GM19455 (cell line): ENCODE measurements around the gene TNFAIP8L2.
"Not testable (repeated sequence)": the region's sequence is repeated elsewhere in the genome, so short reads cannot be mapped to it uniquely, and the experiment has no call there.

ENCODE experiments used
- ATAC-seq: cut with Tn5 transposase; IDR thresholded peaks from one replicate; pipeline ENCODE4 v1.9.1; 2021; ENCODE audit not compliant: unreplicated experiment

TNFAIP8L2 gene

DNA sequence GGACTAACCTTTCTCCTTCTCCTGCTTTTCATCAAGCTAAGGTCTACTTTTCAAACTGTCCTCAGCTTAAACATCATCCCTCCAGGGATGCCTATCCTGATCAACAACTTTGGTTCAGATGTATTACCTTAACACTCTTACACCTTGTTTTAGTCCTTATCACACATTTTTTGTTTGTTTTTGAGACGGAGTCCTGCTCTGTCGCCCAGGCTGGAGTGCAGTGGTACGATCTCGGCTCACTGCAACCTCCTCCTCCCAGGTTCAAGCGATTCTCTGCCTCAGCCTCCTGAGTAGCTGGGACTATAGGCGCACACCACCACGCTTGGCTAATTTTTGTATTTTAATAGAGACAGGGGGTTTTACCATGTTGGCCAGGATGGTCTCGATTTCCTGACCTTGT is 32.2 kb downstream of the TNFAIP8L2 start:
- not testable (repeated sequence) for ATAC-seq

DNA sequence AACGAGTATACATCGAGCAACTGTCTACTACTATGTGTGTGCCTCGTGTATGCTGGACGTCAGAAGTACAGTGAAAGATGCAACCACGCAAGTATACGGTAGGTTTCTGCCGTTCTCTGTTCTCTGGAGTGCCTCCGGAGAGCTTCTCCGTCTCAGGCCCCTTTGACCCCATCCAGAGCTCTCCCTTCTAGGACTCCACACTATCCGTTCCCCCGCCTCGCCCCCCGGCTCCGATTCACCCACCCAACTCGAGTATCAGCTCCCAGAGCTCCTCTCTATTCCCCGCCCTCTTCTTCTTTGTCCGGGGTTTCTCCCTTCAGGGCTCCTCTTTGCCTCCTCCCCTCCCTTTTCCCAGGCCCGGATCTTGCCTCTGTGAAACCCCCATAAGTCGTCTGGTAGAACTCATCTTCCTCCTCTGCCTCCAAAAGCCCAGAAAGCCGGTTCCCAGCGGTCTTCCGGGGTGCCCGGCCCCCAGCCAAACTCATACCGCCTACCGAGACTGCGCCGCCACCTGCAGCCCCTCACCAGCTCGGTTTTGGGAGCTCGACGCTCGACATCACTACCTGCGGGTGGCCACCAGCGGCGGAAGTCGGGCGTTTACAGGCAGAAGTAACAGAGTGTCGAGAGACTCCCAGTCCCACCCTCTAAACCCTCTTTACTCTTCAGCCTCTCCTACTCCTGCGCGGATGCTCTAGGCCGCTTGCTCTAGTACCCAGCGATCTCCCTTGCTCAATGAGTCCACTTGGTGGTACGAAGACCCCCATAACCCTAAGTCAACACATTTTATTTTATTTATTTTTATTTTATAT is 33.4 kb downstream of the TNFAIP8L2 start, which contains the start of gene VPS72:
VPS72 (minus strand) TSS at position 561 of the 809 bp plus-strand sequence; CDS start at position 485, 76 bp downstream.
- peak; percentile 81 for ATAC-seq

DNA sequence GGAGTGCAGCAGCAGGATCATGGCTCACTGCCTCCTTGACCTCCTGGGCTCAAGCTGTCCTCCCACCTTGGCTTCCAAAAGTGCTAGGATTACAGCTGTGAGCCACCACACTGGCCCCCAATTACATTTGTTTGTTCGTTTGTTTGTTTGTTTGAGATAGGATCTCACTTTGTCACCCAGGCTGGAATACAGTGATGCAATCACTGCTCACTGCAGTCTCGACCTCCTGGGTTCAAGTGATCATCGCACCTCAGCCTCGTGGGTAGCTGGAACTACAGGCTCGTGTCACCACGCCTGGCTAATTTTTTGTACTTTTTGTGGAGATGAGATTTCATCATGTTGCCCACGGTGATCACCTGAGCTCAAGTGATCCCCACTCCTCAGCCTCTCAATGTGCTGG is 35.6 kb downstream of the TNFAIP8L2 start:
- no peak for ATAC-seq

DNA sequence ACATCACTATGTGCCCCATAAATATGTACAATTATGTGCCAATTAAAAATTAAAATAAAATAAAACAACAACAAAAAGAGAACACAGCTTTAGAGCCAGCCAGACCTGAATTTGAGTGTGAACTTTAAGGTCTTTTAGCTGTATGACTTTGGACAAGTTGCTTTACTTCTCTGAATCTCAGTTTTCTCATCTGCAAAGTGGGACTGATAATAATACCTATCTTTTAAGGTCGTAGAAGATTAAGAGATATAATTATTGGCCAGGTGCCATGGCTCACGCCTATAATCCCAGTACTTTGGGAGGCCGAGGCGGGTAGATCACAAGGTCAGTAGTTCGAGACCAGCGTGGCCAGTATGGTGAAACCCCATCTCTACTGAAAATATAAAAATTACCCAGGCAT is 36.9 kb downstream of the TNFAIP8L2 start:
- no peak for ATAC-seq

DNA sequence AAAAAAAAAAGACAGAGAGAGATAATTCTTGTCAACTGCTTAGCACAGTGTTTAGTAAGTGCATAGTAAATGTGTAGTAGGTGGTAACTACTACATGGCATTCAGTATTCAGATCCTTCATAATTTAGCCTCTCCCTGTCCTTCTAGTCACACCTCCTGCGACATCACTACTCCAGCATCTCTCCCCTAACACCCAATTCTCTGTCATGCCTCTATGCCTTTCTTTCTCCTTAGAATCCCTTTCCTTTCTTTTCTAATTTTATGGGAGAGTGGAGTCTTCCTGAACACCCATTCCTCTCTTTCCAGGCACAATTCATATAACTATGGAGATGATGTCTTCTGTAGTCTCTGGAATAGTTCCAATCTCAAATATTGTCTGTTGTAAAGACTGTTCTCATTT is 37.4 kb downstream of the TNFAIP8L2 start:
- no peak for ATAC-seq

DNA sequence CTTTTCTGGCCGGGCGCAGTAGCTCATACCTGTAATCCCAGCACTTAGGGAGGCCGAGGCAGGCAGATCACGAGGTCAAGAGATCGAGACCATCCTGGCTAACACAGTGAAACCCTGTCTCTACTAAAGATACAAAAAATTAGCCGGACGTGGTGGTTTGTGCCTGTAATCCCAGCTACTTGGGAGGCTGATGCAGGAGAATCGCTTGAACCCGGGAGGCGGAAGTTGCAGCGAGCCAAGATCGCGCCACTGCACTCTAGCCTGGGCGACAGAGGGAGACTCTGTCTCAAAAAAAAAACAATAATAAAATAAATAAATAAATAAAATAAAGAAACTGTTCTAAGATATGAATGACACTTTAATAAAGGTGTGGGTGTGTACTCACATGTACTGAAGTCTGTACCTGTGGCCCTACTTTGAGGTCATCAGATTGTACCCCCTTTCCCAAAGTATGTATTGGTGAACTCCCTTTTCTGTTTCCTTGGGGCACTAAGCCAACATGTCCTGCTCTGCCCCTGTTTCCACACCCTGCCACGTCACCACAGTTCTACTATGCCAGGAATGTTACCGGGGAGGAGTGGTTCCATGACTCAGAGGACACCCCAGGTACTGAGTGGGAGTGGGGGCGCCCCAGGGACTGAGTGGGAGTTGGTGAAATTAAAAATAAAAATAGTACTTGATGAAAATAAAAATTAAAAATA is 38.6 kb downstream of the TNFAIP8L2 start:
- ATAC-seq: not testable (repeated sequence)

DNA sequence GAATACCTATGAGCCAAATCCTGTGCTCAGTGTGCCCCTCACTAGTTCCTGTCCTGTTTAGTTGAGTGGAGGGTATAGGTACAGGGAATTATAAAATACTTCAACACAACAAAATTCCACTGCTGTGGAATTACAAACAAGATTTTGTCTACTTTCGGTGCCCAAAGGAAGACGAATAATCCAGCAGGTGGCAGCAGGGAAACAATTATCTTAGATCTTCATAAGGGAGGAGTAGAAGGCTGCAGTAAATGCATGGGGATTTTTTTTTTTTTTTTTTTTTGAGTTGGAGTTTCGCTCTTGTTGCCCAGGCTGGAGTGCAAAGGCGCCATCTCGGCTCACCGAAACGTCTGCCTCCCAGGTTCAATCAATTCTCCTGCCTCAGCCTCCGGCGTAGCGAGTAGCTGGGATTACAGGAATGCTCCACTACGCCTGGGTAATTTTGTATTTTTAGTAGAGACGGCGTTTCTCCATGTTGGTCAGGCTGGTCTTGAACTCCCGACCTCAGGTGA is 39.9 kb downstream of the TNFAIP8L2 start:
- ATAC-seq: no peak

DNA sequence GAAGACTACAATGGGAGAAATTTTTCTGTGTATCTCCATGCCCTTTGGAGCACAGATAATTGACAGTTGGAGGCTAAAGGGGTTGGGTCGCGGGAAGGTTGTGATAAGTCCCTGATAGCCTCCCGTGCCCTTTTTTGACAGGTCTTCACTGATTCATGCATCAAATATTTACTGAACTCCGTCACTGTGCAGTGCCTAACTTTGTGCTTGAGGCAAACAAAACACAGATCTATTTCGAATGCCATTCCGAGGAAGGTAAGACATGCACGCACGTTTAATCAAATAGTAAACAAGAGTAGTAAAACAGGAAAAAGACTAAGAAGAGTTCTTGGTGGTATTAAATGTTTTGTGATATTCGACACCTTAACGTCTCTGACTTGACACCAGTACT is 41.4 kb downstream of the TNFAIP8L2 start:
- no peak for ATAC-seq

DNA sequence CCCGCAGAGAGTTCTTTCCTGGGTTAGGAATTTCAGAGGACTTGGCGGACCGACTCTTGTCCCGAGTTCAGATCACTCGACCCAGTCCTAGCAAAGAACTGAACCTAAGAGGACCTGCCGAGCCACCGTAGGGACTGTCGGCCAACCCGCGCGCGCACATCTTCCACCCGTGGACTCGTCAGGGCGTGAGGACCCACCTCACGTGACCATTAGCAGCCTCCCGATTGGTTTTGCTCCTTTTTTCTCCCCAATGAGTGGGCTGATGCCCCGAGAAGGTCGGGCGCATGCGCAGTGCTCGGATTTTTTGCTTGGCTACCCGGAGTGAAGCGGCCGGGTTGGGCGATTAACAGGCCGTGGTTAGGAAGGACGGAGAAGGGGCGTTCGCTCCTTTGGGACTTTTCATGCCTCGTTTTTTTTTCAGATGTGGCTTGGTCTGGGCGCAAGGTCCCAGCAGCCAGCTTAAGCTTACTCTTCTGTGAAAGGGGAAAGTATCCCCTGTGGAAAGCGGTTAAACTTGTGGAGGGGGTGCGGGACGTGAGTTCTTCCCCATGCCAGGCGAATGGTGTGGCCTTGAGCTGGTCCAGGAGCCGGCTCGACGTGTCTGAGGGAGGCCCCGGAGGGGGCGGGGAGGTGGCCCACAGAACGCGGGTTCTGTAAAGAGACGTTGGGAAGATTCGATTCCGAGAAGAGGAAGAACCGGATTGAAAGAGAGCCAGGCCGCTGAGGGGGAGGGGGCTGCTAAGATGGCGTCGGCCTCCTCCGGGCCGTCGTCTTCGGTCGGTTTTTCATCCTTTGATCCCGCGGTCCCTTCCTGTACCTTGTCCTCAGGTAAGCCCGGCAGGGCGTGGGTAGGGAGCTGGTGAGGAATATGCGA is 42.0 kb downstream of the TNFAIP8L2 start, which contains the start of gene PIP5K1A:
PIP5K1A (plus strand) TSS at position 299 of the 874 bp plus-strand sequence; CDS start at position 744, 445 bp downstream.
- ATAC-seq: peak; percentile 79

DNA sequence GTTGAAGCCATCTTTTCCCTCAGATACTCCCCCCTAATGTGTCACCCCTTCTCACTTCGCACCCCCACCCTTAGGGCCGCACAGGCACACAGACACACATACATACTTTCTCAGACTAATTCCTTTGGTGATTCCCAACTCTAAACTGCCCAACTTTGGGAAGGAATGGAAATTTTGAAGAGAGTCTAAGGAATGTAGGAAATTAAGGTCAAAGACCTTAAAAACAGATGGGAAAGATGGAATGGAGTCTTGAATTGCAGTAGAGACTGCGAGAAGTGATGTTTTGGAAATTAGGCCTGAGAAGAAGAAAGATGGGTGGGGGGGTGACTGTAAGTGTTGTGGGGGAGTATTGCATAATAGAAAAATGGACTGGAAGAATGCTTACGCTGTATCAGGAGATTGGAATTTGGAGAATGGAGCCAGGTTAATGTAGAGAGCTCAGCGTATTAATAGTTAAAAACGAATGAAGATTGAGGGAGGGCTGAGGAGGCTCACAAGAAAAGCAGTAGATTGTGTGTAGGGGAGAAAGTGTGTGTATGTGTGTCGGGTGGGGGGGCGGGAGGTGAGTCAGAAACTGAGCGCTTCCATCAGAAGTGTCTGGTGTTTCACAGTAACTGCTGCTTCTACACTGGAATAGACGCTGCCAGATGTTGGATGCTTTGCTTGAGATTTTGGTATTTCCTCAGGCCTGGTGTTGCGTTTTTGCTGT is 43.6 kb downstream of the TNFAIP8L2 start:
- ATAC-seq: no peak

DNA sequence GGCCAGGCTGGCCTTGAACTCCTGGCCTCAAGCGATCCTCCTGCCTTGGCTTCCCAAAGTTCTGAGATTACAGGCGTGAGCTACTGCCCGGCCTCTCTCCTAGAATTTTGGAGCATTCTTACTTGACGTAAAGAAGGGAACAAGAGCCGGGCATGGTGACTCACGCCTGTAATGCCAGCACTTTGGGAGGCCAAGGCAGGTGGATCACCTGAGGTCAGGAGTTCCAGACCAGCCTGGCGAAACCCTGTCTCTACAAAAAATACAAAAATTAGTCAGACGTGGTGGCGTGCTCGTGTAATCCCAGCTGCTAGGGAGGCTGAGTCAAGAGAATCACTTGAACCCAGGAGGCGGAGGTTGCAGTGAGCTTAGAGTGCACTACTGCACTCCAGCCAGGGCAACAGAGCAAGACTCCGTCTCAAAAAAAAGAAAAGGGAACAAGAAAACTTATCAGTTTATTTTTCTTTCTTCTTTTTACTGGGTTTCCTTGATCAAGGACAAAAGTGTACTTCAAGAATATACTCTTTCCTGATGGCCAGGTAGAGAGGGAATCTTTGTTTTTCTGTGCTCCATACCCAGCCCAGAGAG is 49.0 kb downstream of the TNFAIP8L2 start:
- ATAC-seq: not testable (repeated sequence)
